HG03108 (cell line): ENCODE data around the gene HLA-DMB.

Experiments used
- ATAC-seq: cut with Tn5 transposase; IDR thresholded peaks from one replicate; pipeline ENCODE4 v1.9.1; 2021; ENCODE audit warnings: moderate library complexity; ENCODE audit not compliant: unreplicated experiment

Gene HLA-DMB

GRCh38 chr6:32931211-32931610 lies 9.6 kb downstream of the HLA-DMB start:
- ATAC-seq: no peak

DNA sequence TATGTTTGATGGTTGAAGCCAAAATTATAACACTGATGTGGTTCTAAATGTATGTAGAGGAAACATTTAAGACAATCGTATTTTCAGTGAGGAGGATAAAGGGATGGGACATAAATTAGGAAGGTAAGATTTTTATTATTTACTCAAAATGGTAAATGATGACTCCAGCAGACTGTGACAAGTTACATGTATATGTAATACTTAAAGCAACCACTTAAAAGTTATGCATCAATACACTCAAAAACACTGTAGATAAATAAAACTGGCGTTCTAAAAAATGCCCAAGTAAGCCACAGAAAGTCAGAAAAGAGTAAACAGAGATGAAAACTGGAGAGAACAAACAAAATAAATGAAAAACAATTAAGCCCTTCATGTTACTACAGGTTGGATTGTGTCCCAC lies 18.7 kb downstream of the HLA-DMB start:
- no peak for ATAC-seq

DNA sequence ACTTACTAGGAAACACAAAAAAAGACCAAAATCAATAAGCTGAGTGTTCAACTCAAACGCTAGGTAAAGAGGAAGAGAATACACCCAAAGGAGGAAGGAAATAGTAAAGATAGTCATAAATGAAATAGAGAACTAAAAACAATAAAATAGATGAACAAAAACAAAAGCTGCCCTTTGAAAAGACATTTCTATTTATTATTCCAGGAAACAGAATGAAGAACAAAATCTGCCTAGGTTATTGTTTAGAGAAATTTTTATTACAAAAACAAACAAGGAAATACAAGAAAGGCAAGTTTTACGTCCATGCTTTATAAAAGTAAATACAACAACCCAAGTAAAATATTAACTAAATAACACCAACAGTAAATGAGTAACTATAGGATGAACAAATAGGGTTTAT lies 20.1 kb downstream of the HLA-DMB start:
- ATAC-seq: no peak

- ATAC-seq: no peak
These were observed 27.9 kb downstream of the HLA-DMB start for GRCh38 chr6:32912951-32913350.

DNA sequence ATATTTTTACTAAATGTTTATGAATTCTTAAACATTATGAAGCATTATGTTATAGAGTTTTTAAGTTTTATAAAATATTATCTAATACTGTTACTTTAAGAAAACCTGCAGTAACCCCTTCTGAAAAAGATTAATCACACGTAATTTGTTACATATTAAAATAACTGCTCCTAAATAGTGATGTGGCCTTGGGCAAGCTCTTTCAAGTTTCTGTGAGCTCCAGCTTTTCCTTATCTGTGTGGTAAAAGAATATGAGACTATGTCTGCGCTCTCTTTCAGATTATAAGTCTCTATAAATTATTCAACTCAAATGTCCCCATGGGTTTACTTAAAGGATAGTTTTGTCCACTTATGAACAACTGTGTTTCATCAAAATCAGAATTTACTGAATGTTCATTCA lies 31.9 kb downstream of the HLA-DMB start:
- no peak for ATAC-seq

GRCh38 chr6:32906539-32906938 lies 34.3 kb downstream of the HLA-DMB start:
- no peak for ATAC-seq

GRCh38 chr6:32905078-32905477 lies 35.8 kb downstream of the HLA-DMB start:
- no peak for ATAC-seq

- no peak for ATAC-seq
These were observed 36.9 kb downstream of the HLA-DMB start for GRCh38 chr6:32903952-32904351.

GRCh38 chr6:32895006-32895345 lies 45.9 kb downstream of the HLA-DMB start:
- peak; percentile 6 for ATAC-seq

- ATAC-seq: peak; percentile 98
These were observed 46.5 kb downstream of the HLA-DMB start for GRCh38 chr6:32894085-32895005.

DNA sequence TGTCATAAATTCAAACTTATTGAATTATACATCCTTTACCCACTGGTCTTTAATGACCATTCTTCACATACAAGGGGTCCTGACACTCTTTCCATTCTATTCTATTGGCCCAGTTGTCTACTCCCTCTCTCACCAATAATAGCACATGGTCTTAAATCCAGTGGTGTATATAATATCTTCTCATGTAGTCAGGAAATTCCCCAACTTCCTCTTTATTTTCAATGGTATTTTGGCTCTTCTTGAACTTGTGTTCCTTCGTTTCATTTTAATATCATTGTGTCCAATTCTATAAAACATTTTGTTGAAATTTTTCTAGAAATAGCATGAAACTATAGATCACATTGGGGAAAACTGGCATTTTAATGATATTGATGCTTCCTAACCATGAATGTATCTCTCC lies 50.0 kb downstream of the HLA-DMB start:
- ATAC-seq: no peak

GRCh38 chr6:32889533-32889932 lies 51.3 kb downstream of the HLA-DMB start:
- ATAC-seq: no peak

GRCh38 chr6:32888576-32888975 lies 52.3 kb downstream of the HLA-DMB start:
- ATAC-seq: no peak

DNA sequence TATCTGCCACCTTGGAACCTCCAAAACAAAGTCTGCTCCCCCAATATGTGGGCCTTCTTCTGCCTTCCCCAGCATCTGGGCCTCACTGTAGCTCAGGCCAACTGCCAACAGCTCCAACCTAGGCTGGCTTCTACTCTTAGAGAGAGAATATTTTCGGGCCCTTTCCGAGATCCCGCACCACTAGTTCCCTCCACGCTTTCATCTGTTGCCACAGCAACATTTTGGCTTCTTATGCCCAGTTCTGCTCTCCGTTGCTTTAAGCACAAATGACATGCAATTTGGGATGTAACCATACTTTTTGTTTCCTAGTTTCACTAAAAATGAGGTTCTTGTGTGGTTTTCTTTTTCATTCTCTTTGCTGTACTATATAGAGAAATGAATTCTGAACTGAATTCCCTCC lies 53.2 kb downstream of the HLA-DMB start:
- no peak for ATAC-seq

- no peak for ATAC-seq
These were observed 54.0 kb downstream of the HLA-DMB start for GRCh38 chr6:32886681-32887383.

DNA sequence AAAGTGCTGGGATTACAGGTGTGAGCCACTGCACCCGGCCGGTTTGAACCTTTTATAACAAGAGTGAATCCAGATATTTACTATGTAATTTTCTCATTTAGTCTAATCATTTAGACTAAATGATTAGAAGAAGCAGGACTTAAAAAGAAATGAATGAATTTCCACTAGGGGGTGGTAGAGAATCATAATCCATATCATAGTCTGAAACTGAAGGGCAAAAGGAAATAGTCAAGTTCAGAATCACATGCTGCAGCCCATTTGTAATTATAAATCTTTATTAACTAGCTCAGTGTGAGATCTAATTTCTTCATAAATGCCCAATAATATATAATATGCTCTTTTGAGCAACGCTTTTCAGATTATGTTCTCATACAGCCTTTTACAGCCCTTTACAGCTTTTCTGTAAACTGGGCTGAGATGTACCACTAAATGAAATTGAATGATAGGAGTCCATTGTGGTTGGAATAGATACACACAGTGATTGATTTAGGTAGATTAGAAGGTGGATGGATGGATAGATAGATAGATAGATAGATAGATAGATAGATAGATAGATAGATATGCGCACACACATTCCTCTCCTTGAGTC lies 55.0 kb downstream of the HLA-DMB start:
- no peak for ATAC-seq
